NCI-H1436 (cell line): Measurements from ENCODE around the gene GMDS.

Experiments
- DNase-seq: peaks from one replicate; lab custom pipeline; 2025; lab: John Stamatoyannopoulos, UW

GMDS gene

DNA sequence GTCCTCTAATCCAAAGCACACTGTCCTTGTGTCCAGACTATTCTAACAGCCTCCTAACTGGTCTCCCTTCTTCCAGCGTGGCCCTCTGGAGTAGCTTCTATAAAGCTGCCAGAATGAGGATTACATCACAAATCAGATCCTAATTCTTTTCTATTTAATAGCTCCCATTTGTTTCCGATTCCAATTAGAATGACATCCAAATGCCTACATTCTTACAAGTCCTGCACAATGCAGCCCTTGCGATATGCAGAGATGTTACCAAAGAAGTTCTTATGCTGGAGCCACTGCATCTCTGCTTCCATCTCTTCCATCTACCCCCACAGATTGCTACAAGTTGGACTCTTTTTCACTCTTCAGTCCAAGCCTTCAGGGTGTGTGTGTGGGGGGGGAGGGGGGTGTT is 40.0 kb downstream of the GMDS start:
- DNase-seq: no peak

DNA sequence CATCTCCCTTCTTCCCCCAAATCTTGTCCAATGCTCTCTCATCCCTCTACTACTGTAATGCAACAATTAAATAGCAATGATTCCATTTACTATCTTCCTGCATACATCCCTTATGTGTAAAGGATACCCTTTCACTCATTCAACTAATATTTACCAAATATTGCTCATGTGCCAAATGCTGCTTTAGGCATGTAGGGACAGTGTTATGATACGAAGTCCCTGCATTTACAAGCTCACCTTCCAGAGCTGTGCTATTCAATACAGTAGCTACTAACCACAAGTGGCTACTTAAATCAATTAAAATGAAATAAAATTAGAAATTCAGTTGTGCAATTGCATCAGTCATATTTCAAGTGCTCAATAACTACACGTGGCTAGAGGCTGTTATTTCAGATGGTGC is 41.1 kb downstream of the GMDS start:
- DNase-seq: no peak

DNA sequence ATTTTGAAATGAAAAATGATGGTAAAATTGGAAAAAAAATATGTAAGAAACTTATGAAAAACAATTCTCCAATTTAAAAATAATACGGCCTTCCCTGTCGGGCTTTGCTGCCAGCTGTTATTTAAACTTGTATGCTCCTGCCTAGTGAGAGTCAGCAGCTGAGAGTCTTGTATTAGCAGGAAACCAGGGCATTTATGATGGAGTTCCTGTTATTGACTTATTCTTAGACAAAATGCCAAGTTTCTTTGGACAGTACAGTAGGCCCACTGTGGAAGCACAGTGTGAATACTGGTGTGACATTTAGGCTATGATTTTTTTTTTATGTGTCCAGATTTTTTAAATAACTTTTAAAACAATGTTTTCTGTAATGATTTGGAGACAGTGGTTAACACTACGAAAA is 42.1 kb downstream of the GMDS start:
- no peak for DNase-seq

DNA sequence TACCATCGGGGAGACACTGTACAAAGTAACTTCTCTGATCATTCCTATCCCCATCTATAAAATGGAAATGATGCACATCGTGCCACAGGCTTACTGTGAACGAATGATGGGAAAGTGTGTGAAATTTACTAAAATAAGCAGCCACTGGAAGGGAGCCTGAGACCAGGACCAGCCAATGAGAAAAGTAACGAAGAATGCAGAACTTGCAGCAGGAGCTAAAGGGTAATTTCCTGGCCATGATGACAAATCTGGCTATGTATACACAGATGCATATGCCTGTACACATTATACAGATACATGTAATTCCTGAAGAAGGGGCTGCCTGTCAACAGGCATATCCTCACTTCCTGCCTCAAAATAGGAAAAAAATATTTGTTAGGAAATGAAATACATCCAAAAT is 47.4 kb downstream of the GMDS start:
- DNase-seq: no peak

DNA sequence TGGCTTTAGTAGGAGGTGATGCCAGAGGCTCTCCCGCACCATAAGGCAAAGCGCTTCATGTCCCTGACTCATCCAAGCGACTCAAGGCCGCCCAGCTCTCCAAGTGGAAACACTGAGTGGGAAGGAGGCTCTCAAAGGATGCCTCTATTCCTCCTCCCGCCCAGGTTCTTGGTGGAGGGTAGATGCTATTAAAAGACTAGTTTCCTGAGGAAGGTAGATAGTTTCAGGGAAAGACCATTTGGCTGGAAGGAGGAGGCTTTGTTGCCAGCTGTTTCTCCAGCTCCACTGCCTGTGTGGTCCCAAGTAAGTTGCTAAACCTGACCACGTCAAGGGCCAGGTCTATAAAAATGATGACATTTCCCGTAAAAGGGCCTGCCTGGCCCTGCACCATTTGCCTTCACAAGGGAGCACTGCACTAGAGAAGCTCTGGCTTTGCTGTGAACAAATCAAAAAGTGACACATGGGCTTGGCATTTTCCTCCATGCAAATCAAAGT is 48.2 kb downstream of the GMDS start:
- DNase-seq: no peak

DNA sequence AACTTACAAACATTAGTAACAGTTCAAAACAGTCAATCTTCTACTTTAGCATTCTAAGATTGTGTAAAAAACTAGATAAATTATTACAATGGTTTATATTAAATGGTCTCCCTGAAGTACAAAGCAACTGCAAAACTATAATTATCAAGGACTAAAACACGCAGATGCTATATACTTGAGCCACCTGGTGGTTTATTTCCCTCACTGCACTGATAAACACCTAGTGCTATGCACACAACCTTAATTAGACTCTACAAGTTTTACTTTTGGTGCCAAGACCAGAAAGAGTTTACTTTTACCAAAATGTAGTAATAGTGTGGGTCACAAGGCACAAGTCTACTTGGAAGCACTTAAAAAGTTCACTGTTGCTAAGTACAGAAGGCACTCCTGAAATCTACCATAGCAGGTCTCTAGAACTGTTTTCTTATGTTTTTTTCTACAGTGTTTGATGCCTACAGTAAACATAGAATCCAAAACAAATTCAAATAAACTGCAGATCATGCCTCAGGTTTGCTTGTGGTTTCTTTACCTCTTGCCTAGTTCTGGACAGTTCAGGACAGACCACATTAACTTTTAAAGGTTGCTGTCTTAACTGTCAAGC is 49.2 kb downstream of the GMDS start:
- DNase-seq: peak; percentile 58

DNA sequence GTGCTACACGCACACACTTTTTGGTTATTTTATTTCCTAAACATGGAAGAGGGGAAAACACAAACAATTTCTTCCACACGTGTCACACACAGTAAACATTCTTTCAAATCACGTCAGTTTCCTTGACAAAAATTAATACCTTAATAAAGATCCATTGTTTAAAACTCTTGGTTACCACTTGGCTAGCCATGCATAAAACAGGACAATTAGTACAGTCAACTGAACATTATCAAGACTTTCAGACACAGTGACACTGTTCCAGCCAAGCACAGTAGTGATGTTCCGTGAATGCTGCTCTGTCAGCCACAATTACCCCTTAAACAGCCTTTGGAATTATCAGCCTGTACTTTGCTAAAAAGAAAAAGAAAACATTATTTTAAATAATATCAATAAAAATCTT is 50.8 kb downstream of the GMDS start:
- no peak for DNase-seq

DNA sequence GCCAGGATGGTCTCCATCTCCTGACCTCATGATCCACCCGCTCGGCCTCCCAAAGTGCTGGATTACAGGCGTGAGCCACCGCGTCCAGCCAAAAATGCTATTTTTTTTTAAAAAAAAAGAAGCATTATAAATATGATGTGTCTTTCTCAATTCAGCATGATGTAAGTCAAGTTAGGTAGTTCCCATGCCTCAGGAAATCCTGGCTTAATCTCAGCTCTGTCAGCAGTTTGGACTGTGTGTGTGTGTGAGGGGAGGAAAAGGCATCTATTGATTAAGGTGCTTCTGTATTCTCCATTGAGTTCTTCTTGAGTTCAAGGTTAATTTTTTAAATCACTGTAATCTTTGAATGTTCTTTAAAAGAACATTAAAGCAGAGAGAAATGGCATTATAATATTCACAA is 51.5 kb downstream of the GMDS start:
- DNase-seq: no peak

DNA sequence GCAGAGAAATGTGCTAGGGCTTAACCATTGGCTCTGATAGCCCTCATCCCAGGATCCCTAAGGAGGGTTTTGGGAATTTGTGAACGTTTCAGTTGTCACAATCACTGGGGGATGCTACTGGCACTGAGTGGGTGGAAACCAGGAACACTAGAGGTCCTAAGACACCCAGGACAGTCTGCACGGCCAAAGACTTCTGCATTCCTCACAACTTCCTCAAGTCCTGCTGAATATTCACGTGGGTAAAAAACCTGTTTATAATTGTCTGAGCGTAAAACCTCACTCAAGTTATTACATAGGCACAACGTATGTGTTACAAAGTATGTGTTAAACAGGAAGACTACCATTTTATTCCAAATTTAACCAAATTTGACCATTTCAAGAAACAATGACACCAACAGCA is 52.4 kb downstream of the GMDS start:
- DNase-seq: no peak

DNA sequence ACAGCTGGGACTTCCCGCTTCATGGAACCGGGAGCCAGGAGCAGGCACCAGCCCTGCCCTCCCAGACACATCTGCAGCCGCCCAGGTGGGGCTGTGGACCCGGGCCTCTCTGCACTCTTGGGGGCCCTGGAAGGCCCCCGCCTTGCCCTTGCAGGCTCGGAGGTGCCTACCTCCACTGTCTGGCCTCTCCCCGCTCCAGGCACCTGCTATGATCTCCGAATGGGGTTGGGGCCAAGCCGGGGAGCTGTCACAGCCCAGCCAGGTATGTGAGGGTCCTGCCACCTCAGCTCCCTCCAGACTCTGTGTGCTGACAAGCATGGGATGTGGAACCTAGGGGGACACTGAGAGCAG is 54.0 kb downstream of the GMDS start:
- no peak for DNase-seq

DNA sequence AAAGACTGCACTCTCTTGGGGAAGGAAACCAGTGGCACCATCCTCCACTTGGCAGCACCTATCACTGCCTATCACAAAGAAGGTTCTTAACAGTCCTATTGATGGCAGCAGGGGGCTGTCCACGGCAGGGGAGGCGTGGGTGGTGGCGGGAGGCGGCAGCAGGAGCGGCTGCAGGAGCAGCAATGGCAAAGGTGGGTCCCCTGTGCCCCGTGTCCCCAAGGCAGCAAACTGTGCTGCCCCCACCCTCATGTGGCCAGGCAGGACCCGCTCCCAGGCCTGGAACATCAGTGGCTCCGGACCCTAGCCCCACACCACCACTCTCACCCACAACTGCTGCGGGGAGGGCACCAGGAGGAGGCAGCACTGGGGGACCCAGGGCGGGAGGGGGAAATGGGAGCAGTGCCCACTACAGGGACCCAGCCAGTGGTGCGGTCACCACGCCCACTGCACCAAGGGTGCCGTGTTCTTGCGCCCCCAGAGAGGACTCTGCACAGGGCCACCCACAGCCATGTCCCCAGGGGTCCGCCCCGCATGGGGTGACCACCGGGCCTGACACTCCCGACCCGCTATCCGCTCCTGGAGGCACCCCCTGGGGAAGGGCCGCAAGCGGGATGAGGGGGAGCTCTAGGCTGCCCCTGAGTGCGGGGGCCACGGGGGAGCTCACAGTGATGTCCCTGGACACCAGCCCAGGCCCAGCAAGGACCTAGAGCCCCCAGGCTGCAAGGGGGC is 54.6 kb downstream of the GMDS start:
- DNase-seq: no peak

DNA sequence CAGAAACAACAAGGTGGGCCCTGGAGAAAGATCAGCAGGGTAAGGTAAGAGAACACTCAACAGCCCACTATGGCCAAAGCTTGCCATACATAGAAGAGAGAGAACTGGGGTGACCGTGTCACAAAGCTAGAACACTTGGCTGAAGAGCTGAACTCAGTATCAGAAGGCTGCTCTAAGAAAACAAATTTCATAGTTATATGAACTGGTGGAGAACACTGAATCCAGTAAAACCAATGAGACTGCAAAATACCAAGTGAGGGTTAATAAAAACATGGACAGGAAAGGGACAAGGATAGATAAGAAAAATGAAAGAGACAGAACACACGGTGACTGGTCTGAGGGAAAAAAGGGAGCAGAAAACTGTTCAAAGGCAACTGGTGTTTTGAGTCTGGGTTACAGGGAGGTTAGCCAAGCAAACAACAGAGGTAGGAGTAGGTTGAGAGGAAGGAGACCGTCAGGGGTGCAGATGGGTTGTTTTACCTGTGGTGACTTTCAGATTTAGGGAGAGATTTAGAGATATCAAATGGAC is 56.5 kb downstream of the GMDS start:
- no peak for DNase-seq

DNA sequence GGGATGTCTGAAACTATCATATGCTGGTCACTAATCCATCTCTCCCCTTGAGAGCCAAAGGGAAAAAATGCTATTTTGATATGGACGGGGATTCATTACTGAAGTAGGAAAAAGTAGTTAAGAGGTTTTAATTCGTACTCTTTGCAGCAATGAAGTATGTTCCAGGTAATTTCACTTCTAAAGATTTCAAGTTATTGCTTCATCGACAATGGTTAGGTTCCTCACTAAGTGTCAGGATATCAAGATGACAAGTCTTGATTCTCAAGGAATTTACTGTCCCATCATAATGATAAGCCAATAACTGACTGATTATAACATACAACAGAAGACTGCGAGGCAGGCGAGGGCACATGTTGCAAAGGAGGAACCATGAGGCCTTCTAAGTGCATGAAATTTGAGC is 57.0 kb downstream of the GMDS start:
- no peak for DNase-seq

DNA sequence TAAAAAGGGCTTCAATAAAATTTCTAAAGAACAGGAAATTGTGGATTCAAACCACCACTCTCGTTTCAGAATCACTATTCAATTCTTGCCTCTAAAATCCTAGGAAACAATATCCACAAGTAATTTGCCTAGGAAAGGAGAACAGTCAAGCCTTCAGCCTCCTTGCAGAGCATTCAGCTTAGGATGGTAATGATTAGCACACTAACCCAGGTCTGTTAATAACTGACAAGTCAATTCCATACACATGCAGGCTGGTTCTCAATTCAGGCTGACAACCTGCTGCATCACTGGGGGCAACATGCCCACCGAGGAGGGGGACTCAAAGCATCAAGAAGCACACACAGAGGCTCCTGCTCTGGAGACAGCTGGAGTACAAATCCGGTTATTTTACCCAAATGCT is 57.6 kb downstream of the GMDS start:
- DNase-seq: no peak

DNA sequence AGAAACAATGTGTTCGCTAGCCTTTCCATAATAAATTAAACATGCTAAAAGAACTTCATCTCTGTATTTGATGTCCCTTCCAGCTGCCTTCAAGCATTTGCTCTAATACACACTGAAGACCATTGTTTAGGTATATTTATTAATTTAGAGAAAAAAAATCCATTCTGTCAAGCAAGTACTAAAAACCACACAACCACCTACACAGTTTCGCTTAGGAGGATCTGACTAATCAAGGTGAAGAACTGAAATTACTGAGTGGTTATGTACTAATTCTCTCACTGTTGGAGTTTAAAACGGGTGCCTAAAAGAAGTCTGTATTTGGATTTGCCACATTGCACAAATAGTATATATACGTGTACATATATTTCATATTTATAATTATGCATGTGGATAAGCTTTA is 58.9 kb downstream of the GMDS start:
- no peak for DNase-seq

DNA sequence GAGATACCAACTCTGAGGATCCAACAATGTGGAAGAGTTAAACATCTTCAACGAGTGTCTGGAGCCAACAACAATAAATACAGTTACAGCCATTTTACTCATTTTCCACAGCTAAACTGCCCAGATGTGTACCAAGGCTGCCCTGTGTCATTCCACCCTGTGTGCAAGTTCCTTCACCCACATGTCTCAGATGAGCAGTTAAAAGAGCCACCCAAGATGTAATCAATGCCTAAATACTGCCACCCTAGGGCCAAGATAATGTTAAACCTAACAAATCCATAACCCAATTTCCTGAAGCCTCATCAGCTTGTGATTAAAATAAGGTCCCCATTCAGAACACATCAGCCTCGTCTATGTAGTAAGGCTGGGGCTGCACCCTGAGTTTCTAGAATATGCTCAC is 59.9 kb downstream of the GMDS start:
- no peak for DNase-seq

DNA sequence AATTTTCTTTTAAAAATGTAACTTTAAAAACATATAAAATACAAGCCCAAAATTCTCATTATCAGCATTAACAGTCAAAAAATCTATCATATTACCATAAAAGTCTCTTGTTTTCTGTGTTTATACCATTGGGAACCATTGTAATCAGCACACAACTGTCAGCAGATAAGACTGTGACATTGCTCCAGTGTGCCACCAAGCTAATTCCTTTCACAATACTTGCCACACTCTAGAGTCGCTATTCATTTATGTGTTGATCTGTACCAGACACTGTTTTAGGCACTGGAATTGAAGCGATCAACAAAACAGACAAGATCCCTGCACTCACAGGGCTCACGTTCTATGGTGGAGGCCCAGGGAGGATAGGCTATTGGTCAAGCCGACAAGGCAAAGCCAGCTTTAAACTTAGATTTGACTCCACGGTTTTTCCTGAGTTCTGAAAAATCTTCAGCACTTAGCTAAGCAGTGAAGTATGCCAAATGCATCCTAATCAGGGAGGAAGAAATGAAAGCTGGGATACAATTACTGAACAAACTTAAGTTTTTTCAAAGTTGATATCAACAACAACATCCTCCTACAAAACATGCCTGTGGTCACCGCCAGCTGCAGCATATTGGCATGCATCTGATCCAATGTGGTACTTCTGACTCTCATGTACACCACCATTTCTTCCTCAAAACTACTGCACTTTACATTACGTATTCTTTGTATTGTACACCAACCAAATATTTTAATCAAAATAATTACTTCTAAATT is 60.5 kb downstream of the GMDS start:
- DNase-seq: no peak

DNA sequence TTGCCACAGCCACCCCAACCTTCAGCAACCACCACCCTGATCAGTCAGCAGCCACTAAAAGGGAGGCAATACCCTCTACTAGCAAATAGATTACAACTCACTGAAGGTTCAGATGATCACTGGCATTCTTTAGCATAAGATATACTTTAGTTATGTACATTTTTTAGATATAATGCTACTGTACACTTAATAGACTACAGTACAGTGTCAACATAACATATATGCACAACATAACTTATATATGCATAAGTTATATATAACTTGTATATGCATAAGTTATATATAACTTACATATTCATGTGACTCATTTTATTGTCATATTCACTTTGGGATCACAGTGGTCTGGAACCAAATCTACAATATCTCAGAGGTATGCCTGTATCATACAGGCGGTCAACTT is 61.7 kb downstream of the GMDS start:
- no peak for DNase-seq

DNA sequence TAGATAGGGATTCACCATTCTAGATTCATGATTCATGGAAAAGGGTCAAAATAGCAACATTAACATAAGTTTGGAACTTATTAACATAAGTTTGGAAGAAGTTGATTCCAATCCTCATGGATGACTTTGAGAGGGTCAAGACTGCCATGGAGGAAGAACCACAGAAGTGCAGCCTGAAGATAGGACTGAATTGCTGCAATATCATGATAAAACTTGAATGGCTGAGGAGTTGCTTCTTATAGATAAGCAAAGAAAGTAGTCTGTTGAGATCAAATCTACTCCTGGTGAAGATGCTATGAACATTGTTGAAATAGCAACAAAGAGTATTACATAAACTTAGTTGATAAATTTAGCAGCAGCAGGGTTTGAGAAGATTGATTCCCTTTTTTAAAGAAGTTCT is 62.2 kb downstream of the GMDS start:
- DNase-seq: no peak

DNA sequence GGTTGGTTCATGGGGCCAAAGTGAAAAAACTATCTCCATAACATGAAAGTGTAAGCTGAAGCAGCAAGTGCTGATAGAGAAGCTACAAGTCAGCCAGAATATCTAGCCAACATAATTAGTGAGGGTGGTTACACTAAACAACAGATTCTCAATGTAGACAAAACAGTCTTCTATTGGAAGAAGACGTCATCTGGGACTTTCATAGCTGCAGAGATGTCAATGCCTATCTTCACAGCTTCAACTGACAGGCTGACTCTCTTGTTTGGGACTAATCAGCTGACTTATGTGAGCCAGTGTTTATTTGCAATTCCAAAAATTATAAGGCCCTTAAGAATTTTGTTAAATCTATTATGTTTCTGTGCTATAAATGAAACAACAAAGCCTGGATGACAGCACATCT is 63.2 kb downstream of the GMDS start:
- DNase-seq: no peak

DNA sequence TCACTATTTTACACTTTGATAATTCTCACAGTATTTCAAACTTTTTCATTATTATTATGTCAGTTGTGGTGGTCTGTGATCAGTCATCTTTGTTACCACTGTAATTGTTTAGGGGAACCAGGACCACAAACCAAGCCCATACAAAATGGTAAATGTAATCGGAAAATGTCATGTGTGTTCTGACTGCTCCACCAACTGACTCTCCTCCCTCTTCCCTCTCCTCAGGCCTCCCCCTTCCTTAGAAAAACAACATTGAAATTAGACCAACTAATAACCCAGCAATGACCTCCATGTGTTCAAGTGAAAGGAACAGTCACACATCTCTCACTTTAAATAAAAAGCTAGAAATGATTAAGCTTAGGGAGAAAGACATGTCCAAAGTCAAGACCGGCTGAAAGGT is 63.8 kb downstream of the GMDS start:
- no peak for DNase-seq

DNA sequence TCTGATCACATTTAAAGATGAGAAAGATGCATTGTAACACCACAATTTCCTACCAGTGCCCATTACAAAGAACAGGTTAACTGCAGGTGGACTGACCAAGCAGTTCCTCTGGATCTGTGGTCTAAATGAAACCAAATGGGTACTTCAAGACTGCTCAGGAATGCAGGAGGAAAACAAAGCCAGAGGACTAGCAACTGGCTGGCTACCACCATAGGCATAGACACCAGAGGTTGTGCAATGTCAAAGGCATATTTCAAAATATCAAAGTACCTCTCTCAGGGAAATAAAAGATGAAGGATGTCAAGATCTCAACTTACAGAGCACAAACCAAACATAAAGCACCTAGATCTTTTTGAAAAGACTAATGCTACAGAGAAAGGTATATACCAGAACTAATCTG is 65.5 kb downstream of the GMDS start:
- no peak for DNase-seq

DNA sequence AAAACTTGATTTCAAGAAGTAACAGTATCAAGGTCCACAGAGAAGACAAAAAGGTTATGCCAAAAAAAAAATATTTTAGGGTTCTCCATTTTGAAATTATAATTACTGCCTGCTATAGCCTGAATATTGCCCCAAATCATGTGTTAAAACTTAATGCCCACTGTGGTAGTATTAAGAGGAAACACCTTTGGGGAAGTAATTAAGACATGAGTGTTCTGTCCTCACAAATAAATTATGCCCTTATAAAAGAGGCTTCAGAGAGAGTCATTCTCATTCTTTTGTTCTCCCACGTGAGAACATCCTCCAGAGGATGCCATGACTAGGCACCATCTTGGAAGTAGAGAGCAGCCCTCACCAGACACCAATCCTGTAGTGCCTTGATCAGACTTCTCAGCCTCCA is 66.2 kb downstream of the GMDS start:
- DNase-seq: no peak
